ENCODE data around the gene CYTIP.

CYTIP gene

DNA sequence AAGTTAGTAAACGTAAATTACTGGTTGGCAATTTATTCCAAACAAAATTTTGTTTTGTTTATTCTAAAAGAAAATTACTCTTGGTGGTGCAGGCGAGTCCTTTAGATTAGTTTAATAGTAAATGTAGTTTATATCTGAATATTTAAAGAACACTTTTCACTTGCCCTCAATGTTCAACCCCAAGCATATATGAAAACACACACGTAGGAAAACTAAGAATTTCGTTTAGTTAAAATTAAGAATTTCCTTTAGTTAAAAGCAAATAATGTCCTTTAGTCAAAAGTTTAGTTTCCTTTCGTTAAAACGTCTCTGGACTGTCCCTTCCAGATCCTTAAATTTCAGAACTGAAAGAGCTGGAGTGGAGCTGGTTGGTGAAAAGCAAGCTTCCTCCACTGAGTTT, 19.1 kb upstream of the CYTIP start:
- DNase-seq (ENCODE audit: insufficient read length, low spot score) (no peak), FAIRE-seq (no peak)
- TF ChIP-seq, protein P1, sequence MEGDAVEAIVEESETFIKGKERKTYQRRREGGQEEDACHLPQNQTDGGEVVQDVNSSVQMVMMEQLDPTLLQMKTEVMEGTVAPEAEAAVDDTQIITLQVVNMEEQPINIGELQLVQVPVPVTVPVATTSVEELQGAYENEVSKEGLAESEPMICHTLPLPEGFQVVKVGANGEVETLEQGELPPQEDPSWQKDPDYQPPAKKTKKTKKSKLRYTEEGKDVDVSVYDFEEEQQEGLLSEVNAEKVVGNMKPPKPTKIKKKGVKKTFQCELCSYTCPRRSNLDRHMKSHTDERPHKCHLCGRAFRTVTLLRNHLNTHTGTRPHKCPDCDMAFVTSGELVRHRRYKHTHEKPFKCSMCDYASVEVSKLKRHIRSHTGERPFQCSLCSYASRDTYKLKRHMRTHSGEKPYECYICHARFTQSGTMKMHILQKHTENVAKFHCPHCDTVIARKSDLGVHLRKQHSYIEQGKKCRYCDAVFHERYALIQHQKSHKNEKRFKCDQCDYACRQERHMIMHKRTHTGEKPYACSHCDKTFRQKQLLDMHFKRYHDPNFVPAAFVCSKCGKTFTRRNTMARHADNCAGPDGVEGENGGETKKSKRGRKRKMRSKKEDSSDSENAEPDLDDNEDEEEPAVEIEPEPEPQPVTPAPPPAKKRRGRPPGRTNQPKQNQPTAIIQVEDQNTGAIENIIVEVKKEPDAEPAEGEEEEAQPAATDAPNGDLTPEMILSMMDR (IDR thresholded peaks at IDR 0.05; ENCODE audit: insufficient read depth, missing control alignments) = no peak

DNA sequence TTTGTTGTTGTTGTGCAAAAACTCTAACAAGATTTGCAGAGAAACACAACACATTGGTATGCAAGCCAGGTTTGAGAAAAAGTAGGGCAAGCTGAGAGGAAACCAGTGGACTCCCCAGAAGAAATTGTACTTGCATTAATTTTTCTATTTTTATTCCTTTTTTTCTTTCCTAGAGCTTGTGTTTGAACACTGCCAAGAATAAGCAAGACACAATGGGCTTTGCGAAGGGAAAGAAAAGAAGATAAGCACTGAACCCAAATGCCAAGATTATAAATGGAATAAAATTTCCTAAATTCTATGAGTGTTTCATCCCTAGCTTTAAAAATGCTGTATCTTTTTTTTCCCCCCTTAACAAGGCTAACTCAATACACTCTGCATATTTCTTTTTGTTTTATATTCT, 17.0 kb upstream of the CYTIP start:
- FAIRE-seq = no peak
- TF ChIP-seq, protein P1 (IDR thresholded peaks at IDR 0.05; ENCODE audit: insufficient read depth, missing control alignments) = no peak
- no peak for DNase-seq (ENCODE audit: insufficient read length, low spot score)

DNA sequence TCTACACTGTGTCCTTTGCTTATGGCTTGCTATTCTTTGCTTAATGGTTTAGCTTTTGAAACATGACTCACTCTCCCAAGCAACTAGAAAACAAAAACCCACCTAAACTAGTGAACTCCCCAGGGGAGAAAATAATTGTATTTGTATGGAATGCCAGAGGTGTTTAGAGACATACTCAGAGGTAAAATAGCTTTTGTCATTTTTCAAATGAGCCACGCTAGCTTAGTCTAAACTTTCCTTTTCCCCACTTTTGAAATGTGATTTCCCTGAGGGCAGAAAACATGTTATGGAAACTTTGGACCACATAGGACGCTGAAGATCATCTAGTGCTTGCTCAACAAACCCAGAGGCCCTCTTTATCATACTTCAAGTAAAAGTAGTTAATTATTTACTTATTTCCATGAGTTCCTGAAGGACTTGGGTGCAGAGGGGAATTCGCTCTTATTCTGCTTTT, 16.5 kb upstream of the CYTIP start:
- no peak for DNase-seq (ENCODE audit: insufficient read length, low spot score)
- TF ChIP-seq, protein P1 (IDR thresholded peaks at IDR 0.05; ENCODE audit: insufficient read depth, missing control alignments) = no peak
- no peak for FAIRE-seq

DNA sequence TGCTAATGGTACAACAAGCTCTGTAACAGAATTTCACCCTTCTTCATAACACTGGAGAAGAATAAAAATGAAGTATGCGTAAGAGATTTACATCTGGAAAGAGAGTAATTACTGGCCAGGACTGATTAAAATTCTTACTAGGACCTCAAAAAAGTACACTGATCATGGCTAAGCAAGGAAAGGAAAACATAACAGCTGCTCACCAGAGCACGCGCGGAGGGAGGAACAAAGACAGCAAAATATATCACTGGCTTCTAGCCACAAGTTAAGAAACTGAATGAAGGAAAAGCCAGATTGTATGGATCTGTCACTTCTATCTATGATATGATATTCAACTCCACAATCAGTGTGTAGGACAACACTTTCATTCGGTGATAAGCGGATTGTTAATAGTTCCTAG, 15.6 kb upstream of the CYTIP start:
- DNase-seq (ENCODE audit: insufficient read length, low spot score) = no peak
- FAIRE-seq = no peak
- TF ChIP-seq, protein P1 (IDR thresholded peaks at IDR 0.05; ENCODE audit: insufficient read depth, missing control alignments) = no peak

DNA sequence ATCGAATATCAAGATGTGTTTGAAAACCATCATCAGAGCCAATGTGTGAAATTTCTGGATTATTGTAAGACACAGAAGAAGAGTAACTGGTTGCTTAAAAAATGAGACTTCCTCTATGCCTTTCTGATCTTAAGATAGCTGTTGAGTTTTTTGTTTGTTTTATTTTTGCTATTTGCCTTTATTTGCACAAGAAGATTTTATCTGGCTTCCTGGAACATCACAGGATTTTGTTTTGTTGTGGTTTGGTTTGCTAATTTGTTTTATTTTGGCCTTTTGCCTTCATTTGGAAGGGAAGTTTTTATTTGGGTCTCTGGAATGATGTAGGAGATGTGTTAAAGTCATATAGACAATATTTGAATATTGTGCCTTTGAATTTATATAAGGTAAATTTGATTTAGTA, 3.9 kb upstream of the CYTIP start:
- TF ChIP-seq, protein P1 (IDR thresholded peaks at IDR 0.05; ENCODE audit: insufficient read depth, missing control alignments) = no peak
- no peak for DNase-seq (ENCODE audit: insufficient read length, low spot score)

DNA sequence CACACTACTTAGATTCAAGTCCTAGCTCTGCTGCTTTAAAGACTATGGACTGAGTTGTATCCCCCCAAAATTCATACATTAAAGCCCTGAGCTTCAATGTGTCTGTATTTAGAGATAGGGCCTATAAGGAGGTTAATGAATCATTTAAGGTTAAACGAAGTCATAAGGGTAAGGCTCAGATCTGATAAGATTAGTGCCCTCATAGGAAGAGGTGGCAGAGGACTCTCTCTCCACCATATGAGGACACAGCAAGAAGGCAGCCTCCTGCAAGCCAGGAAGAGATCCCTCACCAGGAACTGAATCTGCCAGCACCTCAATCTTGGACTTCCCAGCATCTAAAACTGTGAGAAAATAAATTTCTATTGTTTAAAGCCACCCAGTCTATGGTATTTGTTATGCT, 3.1 kb upstream of the CYTIP start:
- TF ChIP-seq, protein P1 (IDR thresholded peaks at IDR 0.05; ENCODE audit: insufficient read depth, missing control alignments) = no peak
- DNase-seq (ENCODE audit: insufficient read length, low spot score) (no peak), FAIRE-seq (no peak)

More for the DNA sequence above, 3.9 kb upstream of the CYTIP start:
- FAIRE-seq = no peak

DNA sequence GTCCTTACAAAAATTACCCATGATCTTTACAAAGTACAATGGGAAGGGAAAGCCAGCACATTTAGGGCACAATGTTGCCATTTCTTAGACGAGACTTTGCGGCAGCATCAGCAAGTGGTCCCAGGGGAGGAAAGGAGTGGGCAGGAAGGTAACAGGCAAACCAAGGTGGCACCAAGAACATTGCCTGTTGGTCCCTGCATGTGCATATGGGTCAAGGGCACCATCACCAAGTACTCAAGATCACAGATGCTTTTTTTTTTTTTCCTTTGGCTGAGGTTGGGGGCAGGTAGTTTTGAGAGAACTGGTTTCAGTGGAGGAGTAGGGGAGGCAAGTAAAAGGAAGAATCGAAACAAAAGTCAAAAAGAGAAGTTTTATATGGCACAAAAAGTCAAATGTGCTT, 752 bp upstream of the CYTIP start:
- TF ChIP-seq, protein P1 (IDR thresholded peaks at IDR 0.05; ENCODE audit: insufficient read depth, missing control alignments) = no peak
- no peak for FAIRE-seq
- no peak for DNase-seq (ENCODE audit: insufficient read length, low spot score)

All from D721Med (cell line).